HL-60/S4 treated with phorbol 12-myristate 13-acetate at 8.2 ng/mL for 4 days and 3 days (cell line): ENCODE measurements around the gene POLR3A.

Source experiments
- in situ Hi-C: fragments of 300-500 bp; cut with MboI; formaldehyde crosslinking; loops from 2 replicates; pipeline ENCODE4 v1.15.0; 2022; ENCODE audit warnings: low sequenced_read_pairs

The POLR3A gene

GRCh38 chr10:77984986-77985385 is 44.3 kb downstream of the POLR3A start:
- in situ Hi-C loops, result no loop called here

- in situ Hi-C loops, result no loop called here
These were observed 45.7 kb downstream of the POLR3A start for GRCh38 chr10:77983384-77984341.

GRCh38 chr10:77981281-77981680 is 48.0 kb downstream of the POLR3A start:
- in situ Hi-C loops, result no loop called here

- in situ Hi-C loops, result no loop called here
These were observed 50.1 kb downstream of the POLR3A start for GRCh38 chr10:77979221-77979620.

GRCh38 chr10:77978360-77978759 is 51.0 kb downstream of the POLR3A start:
- in situ Hi-C loops, result no loop called here

- in situ Hi-C loops, result no loop called here
These were observed 51.4 kb downstream of the POLR3A start for GRCh38 chr10:77977934-77978333.

- in situ Hi-C loops, result no loop called here
These were observed 52.3 kb downstream of the POLR3A start for GRCh38 chr10:77977016-77977415.

GRCh38 chr10:77975086-77975666 is 54.1 kb downstream of the POLR3A start:
- in situ Hi-C loops, result no loop called here

GRCh38 chr10:77974396-77975074 is 54.8 kb downstream of the POLR3A start:
- in situ Hi-C loops, result no loop called here

- in situ Hi-C loops, result no loop called here
These were observed 56.0 kb downstream of the POLR3A start for GRCh38 chr10:77973276-77973675.

GRCh38 chr10:77972148-77972547 is 57.2 kb downstream of the POLR3A start:
- in situ Hi-C loops, result no loop called here

GRCh38 chr10:77971804-77972144 is 57.5 kb downstream of the POLR3A start:
- in situ Hi-C loops, result no loop called here

GRCh38 chr10:77970869-77971803 is 58.2 kb downstream of the POLR3A start:
- in situ Hi-C loops, result no loop called here

GRCh38 chr10:77969114-77969513 is 60.2 kb downstream of the POLR3A start:
- in situ Hi-C loops, result no loop called here

- in situ Hi-C loops, result no loop called here
These were observed 61.7 kb downstream of the POLR3A start for GRCh38 chr10:77967611-77968022.

GRCh38 chr10:77965294-77965693 is 64.0 kb downstream of the POLR3A start:
- in situ Hi-C loops, result no loop called here

- in situ Hi-C loops, result no loop called here
These were observed 64.5 kb downstream of the POLR3A start for GRCh38 chr10:77964811-77965210.

GRCh38 chr10:77963901-77964300 is 65.4 kb downstream of the POLR3A start:
- in situ Hi-C loops, result no loop called here

GRCh38 chr10:77962350-77963146 is 66.8 kb downstream of the POLR3A start:
- in situ Hi-C loops, result no loop called here

GRCh38 chr10:77961668-77962067 is 67.6 kb downstream of the POLR3A start:
- in situ Hi-C loops, result no loop called here
